SK-N-SH treated with all-trans-retinoic acid at 6 μM for 48 hours (cell line): ENCODE data around the gene ACO1.

Experiments
- ARNTL ChIP-seq: fragments of 450-650 bp; formaldehyde crosslinking; IDR thresholded peaks from 2 replicates; pipeline ENCODE4 v1.5.0; 2020; ENCODE audit warnings: low read depth, mild to moderate bottlenecking, moderate library complexity, borderline replicate concordance
- GLIS3 ChIP-seq: fragments of 250-450 bp; sonication (Bioruptor Pico); IDR thresholded peaks from 2 replicates; pipeline ENCODE4 v1.5.0; 2020; ENCODE audit warnings: mild to moderate bottlenecking, moderate library complexity
- ISL1 ChIP-seq: fragments of 250-450 bp; sonication (Bioruptor Pico); IDR thresholded peaks from 2 replicates; pipeline ENCODE4 v2.1.2; 2022; ENCODE audit warnings: mild to moderate bottlenecking, moderate library complexity
- OSR1 ChIP-seq: fragments of 250-450 bp; sonication (Bioruptor Pico); IDR thresholded peaks from 2 replicates; pipeline ENCODE4 v1.8.0; 2022; ENCODE audit warnings: moderate library complexity, mild to moderate bottlenecking, inconsistent platforms
- POU6F1 ChIP-seq: fragments of 250-450 bp; sonication (Bioruptor Pico); IDR thresholded peaks from 2 replicates; pipeline ENCODE4 v1.8.0; 2021; ENCODE audit warnings: low read depth, mild to moderate bottlenecking, moderate library complexity, borderline replicate concordance
- PPARA ChIP-seq: fragments of 250-450 bp; sonication (Bioruptor Pico); IDR thresholded peaks from 2 replicates; pipeline ENCODE4 v1.5.0; 2020; ENCODE audit warnings: mild to moderate bottlenecking, borderline replicate concordance
- TCF4 ChIP-seq: fragments of 250-450 bp; sonication (Bioruptor Pico); IDR thresholded peaks from 2 replicates; pipeline ENCODE4 v1.8.0; 2021; ENCODE audit warnings: mild to moderate bottlenecking, moderate library complexity, borderline replicate concordance
- TOX ChIP-seq: fragments of 250-450 bp; sonication (Bioruptor Pico); IDR thresholded peaks from 2 replicates; pipeline ENCODE4 v1.8.0; 2021; ENCODE audit warnings: mild to moderate bottlenecking, moderate library complexity, borderline replicate concordance
- ZFP3 ChIP-seq: fragments of 250-450 bp; sonication (Bioruptor Pico); IDR thresholded peaks from 2 replicates; pipeline ENCODE4 v1.5.0; 2020; ENCODE audit warnings: mild to moderate bottlenecking, moderate library complexity
- ZNF70 ChIP-seq: fragments of 450-650 bp; formaldehyde crosslinking; IDR thresholded peaks from 2 replicates; pipeline ENCODE4 v1.5.0; 2020; ENCODE audit warnings: mild to moderate bottlenecking, moderate library complexity
- ZNF8 ChIP-seq: fragments of 450-650 bp; formaldehyde crosslinking; IDR thresholded peaks from 2 replicates; pipeline ENCODE4 v1.5.0; 2020; ENCODE audit warnings: mild to moderate bottlenecking, moderate library complexity

GRCh38 chr9:32360983-32361673, 23.3 kb upstream of the ACO1 start:
- no peak for TF ChIP-seq PPARA (CRISPR knock-in tag)
- TF ChIP-seq ZFP3 (CRISPR knock-in tag), result no peak
- no peak for TF ChIP-seq OSR1 (CRISPR knock-in tag)
- TF ChIP-seq POU6F1 (CRISPR knock-in tag), result no peak
- no peak for TF ChIP-seq ARNTL
- TF ChIP-seq ZNF8 (CRISPR knock-in tag), result no peak
- TF ChIP-seq ISL1 (CRISPR knock-in tag), result no peak
- no peak for TF ChIP-seq ZNF70
- TF ChIP-seq GLIS3 (CRISPR knock-in tag), result no peak
- no peak for TF ChIP-seq TOX (CRISPR knock-in tag)
- no peak for TF ChIP-seq TCF4 (CRISPR knock-in tag)
